ENCODE data around the gene SAPCD2. TPM values are rescaled to one million over a fixed set of nuclear protein-coding genes. Genes with fewer than 3 reads are reported as not detected.

SAPCD2 gene
- total and polyA plus RNA-seq, 2 donors from 2014 or later, result 1.7 to 2.3 TPM

- Histone ChIP-seq H3K9ac (ENCODE audit: low read length in 3 of 3) (peak within 1 kb of the TSS; percentile 22 to 66 (median 57)), H3K27me3 (ENCODE audit: control insufficient read depth, insufficient read depth, low read length) (no peaks in the 10 kb centered on the region), H3K4me1 (ENCODE audit: control insufficient read depth in 2 of 3, insufficient read depth in 2 of 3, low read depth in 1 of 3, low read length in 3 of 3) (peaks cover 0 to 9% (median 0%) of the 10 kb centered on the region in 3 donors), H3K36me3 (ENCODE audit: control insufficient read depth in 2 of 3, insufficient read depth in 3 of 3, low read length in 3 of 3) (peaks cover 2 to 10% (median 5%) of the 10 kb centered on the region in 3 donors), H3K4me3 (ENCODE audit: low read length in 3 of 3) (peak within 1 kb of the TSS; percentile 52 to 74 (median 64)), H3K9me3 (ENCODE audit: control insufficient read depth in 2 of 3, insufficient read depth in 1 of 3, low read length in 3 of 3) (no peaks in the 10 kb centered on the region), H3K27ac (ENCODE audit: low read depth in 2 of 2, low read length in 2 of 2) (peak within 1 kb of the TSS; percentile 82)
- FAIRE-seq (peak; percentile 11), DNase-seq (peak; percentile 99 to 100 (median 99))
- no peak for TF ChIP-seq CTCF (IDR thresholded peaks at IDR 0.05; ENCODE audit: borderline replicate concordance, extremely low read depth, insufficient read depth)
- intact Hi-C loops (cut with DNase I), result no loop called here
Measured at GRCh38 chr9:137086531-137087408, 16.4 kb upstream of the SAPCD2 start, which contains the start of gene MAN1B1. Gene MAN1B1 (plus strand): TSS chr9:137086985. CDS start chr9:137087000, 15 bp downstream.

GRCh38 chr9:137085920-137086530 is 15.7 kb upstream of the SAPCD2 start:
- Histone ChIP-seq H3K9ac (ENCODE audit: low read length in 3 of 3) (peak overlapping the region in 2 of 3 donors; percentile 57 to 66), H3K4me3 (ENCODE audit: low read length in 3 of 3) (peak overlapping the region; percentile 52 to 74 (median 64)), H3K36me3 (ENCODE audit: control insufficient read depth in 2 of 3, insufficient read depth in 3 of 3, low read length in 3 of 3) (peaks cover 2 to 7% (median 7%) of the 10 kb centered on the region in 3 donors), H3K4me1 (ENCODE audit: control insufficient read depth in 2 of 3, insufficient read depth in 2 of 3, low read depth in 1 of 3, low read length in 3 of 3) (peaks cover 0 to 9% (median 0%) of the 10 kb centered on the region in 3 donors), H3K27ac (ENCODE audit: low read depth in 2 of 2, low read length in 2 of 2) (peak overlapping the region; percentile 82), H3K27me3 (ENCODE audit: control insufficient read depth, insufficient read depth, low read length) (no peaks in the 10 kb centered on the region), H3K9me3 (ENCODE audit: control insufficient read depth in 2 of 3, insufficient read depth in 1 of 3, low read length in 3 of 3) (no peaks in the 10 kb centered on the region)
- DNase-seq (peak in 4 of 5 donors; percentile 9 to 90 (median 56)), FAIRE-seq (no peak)
- no peak for TF ChIP-seq CTCF (IDR thresholded peaks at IDR 0.05; ENCODE audit: borderline replicate concordance, extremely low read depth, insufficient read depth)
- intact Hi-C loops (cut with DNase I), result no loop called here

- no peak for TF ChIP-seq CTCF (IDR thresholded peaks at IDR 0.05; ENCODE audit: borderline replicate concordance, extremely low read depth, insufficient read depth)
- FAIRE-seq (no peak), DNase-seq (peak in 2 of 5 donors; percentile 44 to 74)
- H3K36me3 ChIP-seq (ENCODE audit: control insufficient read depth in 2 of 3, insufficient read depth in 3 of 3, low read length in 3 of 3), result peaks cover 2 to 9% (median 6%) of the 10 kb centered on the region in 3 donors
- H3K9ac ChIP-seq (ENCODE audit: low read length in 3 of 3), result no peak overlapping the region
- H3K4me3 ChIP-seq (ENCODE audit: low read length in 3 of 3), result no peak overlapping the region
- intact Hi-C loops (cut with DNase I), result no loop called here
- peaks cover 7% of the 10 kb centered on the region for H3K27me3 ChIP-seq (ENCODE audit: control insufficient read depth, insufficient read depth, low read length)
- peaks cover 0 to 9% (median 0%) of the 10 kb centered on the region in 3 donors for H3K4me1 ChIP-seq (ENCODE audit: control insufficient read depth in 2 of 3, insufficient read depth in 2 of 3, low read depth in 1 of 3, low read length in 3 of 3)
- H3K9me3 ChIP-seq (ENCODE audit: control insufficient read depth in 2 of 3, insufficient read depth in 1 of 3, low read length in 3 of 3), result no peaks in the 10 kb centered on the region
- no peak overlapping the region for H3K27ac ChIP-seq (ENCODE audit: low read depth in 2 of 2, low read length in 2 of 2)
Measured at GRCh38 chr9:137084526-137084925, 14.2 kb upstream of the SAPCD2 start.
